HepG2 (cell line): Measurements from ENCODE around the gene OSBPL10.

Experiments
- CCDC6 ChIP-seq: sonication (generic); formaldehyde crosslinking; IDR thresholded peaks from 2 replicates; pipeline ENCODE4 v1.8.1; 2022; ENCODE audit warnings: mild to moderate bottlenecking, missing genetic modification reagents, moderate library complexity
- CEBPZ ChIP-seq: IDR thresholded peaks from 2 replicates; pipeline ENCODE4 v1.6.1; 2012; ENCODE audit warnings: low read length, improper control_type of control experiment
- CTCF ChIP-seq: sonication (generic); formaldehyde crosslinking; IDR thresholded peaks from 2 replicates; pipeline ENCODE4 v1.5.0; 2020; ENCODE audit warnings: mild to moderate bottlenecking, missing genetic modification reagents, moderate library complexity
- EZH2 ChIP-seq: conservative IDR thresholded peaks from 2 replicates; pipeline ENCODE4 v1.6.1; 2012; ENCODE audit warnings: mild to moderate bottlenecking, low read depth, low read length, moderate library complexity
- HNRNPK ChIP-seq: fragments of 200-400 bp; formaldehyde crosslinking; IDR thresholded peaks from 2 replicates; pipeline ENCODE4 v1.6.1; 2018; ENCODE audit warnings: low read length, low read depth, moderate library complexity, mild to moderate bottlenecking; ENCODE audit not compliant: poor library complexity, severe bottlenecking
- JARID2 ChIP-seq: sonication (generic); formaldehyde crosslinking; IDR thresholded peaks from 2 replicates; pipeline ENCODE4 v1.8.1; 2023; ENCODE audit warnings: missing genetic modification reagents, inconsistent platforms; ENCODE audit not compliant: insufficient replicate concordance
- POLR2A ChIP-seq, 2 experiments: IDR thresholded peaks; 2 replicates each; pipeline ENCODE4 v1.6.1; 2011; ENCODE audit warnings: low read depth in 2 of 2, low read length in 2 of 2, mild to moderate bottlenecking in 1 of 2, moderate library complexity in 1 of 2; ENCODE audit not compliant: insufficient read depth in 1 of 2
- RAD21 ChIP-seq: fragments of 450-650 bp; formaldehyde crosslinking; IDR thresholded peaks from 2 replicates; pipeline ENCODE4 v1.5.0; 2020; ENCODE audit warnings: mild to moderate bottlenecking
- SAP130 ChIP-seq: IDR thresholded peaks from 2 replicates; pipeline ENCODE4 v1.6.1; 2016; ENCODE audit warnings: low read depth
- TF ChIP-seq, protein P1 (sequence below): sonication (generic); formaldehyde crosslinking; IDR thresholded peaks from 2 replicates; pipeline ENCODE4 v1.4.0; 2020; ENCODE audit warnings: missing genetic modification reagents, borderline replicate concordance

DNA sequence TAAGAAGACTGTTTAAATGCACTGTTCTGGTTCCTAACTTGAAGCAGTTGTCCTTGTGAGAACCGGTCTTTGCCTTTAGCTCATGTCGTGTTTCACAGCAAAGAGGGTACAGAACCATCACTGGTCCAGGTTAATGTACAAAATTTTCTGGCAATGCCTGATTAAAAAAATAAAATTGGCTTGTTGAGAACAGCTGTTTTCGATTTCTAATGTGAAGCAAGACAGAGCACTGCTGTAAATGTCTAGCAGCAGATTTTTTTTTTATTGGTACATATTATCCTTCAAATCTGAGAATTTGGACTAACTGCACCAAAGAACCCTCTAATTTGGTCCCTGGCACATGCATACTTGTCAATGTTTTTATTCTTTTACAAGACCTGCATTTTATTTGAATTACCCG is 345.0 kb downstream of the OSBPL10 start:
- TF ChIP-seq, protein P1, sequence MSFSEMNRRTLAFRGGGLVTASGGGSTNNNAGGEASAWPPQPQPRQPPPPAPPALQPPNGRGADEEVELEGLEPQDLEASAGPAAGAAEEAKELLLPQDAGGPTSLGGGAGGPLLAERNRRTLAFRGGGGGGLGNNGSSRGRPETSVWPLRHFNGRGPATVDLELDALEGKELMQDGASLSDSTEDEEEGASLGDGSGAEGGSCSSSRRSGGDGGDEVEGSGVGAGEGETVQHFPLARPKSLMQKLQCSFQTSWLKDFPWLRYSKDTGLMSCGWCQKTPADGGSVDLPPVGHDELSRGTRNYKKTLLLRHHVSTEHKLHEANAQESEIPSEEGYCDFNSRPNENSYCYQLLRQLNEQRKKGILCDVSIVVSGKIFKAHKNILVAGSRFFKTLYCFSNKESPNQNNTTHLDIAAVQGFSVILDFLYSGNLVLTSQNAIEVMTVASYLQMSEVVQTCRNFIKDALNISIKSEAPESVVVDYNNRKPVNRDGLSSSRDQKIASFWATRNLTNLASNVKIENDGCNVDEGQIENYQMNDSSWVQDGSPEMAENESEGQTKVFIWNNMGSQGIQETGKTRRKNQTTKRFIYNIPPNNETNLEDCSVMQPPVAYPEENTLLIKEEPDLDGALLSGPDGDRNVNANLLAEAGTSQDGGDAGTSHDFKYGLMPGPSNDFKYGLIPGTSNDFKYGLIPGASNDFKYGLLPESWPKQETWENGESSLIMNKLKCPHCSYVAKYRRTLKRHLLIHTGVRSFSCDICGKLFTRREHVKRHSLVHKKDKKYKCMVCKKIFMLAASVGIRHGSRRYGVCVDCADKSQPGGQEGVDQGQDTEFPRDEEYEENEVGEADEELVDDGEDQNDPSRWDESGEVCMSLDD (CRISPR knock-in tag): no peak
- TF ChIP-seq SAP130 (CRISPR knock-in tag) (no peak), POLR2A (IDR thresholded peaks at IDR 0.05; ENCODE audit: insufficient read depth in 1 of 2, low read depth in 2 of 2, low read length in 2 of 2) (no peak), EZH2 (no peak), CCDC6 (no peak), HNRNPK (no peak), CTCF (no peak), CEBPZ (no peak), RAD21 (CRISPR knock-in tag) (no peak), JARID2 (CRISPR knock-in tag) (no peak)
